ENCODE results near the gene COMT.

COMT gene

DNA sequence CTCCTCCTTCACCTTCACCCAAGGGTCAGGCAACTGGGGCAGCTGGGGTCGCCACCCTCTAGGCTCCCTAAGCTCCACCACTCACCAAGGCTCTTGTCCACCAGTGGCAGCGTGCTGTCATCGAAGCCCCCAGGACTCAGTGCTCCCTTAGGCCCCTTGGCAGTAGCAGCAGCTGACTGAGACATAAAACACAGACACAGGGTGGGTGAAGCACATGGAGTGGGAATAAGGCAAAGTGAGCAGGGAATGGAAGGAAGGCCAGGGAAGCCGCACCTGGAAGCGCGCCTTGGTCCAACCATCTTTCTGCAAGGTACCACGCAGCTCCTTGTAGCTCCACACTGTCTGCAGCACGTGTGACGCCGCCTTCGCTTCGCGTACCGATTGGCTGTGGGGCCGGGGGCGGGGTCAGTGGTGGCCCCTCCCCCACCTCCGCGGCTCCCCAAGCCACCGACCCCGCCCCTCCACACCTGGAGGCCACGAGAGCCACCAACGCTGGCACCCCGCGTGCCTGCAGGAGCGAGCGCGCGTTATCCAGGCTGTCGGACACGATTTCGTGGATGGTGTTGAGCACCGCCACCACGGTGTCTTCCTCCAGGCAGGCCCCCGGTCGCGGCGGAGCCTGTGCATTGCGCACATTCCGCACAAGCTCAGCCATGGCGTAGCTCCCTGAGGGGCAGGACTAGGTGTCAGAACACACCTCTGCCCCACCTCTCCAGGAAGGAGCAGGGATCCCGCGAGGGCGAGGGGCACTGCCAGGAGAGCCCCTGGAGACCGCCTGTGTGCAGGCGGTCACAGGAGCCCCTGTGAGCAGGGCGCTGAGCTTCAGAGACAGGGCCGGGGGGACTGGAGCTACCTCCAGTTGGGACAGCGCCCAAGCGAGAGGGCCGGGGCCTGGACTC is 31.3 kb downstream of the COMT start:
- no peak overlapping the region for H3K18ac ChIP-seq (ENCODE audit: low read length)
- no CpG with 5 or more reads among the region's 50 CpGs for WGBS (ENCODE audit: extremely low coverage, insufficient coverage, low lambda C conversion rate)
- H3K36me3 ChIP-seq (ENCODE audit: control insufficient read depth, insufficient read depth, low read length): no peaks in the 10 kb centered on the region
- no peak overlapping the region for H2BK15ac ChIP-seq (replicated peaks; ENCODE audit: low read depth)
- H2AK5ac ChIP-seq (ENCODE audit: low read length): no peak overlapping the region
- no peak overlapping the region for H3K27ac ChIP-seq (ENCODE audit: low read depth, low read length)
- H3K4me1 ChIP-seq (ENCODE audit: control insufficient read depth, low read depth, low read length): peaks cover 8% of the 10 kb centered on the region
- H3K79me1 ChIP-seq (ENCODE audit: low read length): no peaks in the 10 kb centered on the region
- no peak overlapping the region for H3K23ac ChIP-seq (ENCODE audit: low read length)
- H4K5ac ChIP-seq (ENCODE audit: low read length): no peak overlapping the region
- no peaks in the 10 kb centered on the region for H3K79me2 ChIP-seq (ENCODE audit: control insufficient read depth, insufficient read depth, low read length)
- no peak overlapping the region for H2BK5ac ChIP-seq (ENCODE audit: low read length)
- H3K4me3 ChIP-seq (ENCODE audit: low read length): no peak overlapping the region
- no peaks in the 10 kb centered on the region for H3K27me3 ChIP-seq (ENCODE audit: insufficient read depth, low read length, poor library complexity)
- no peak overlapping the region for H3K4me2 ChIP-seq (ENCODE audit: low read length)
- no peak overlapping the region for H2BK120ac ChIP-seq (ENCODE audit: low read depth, low read length)
- no peak overlapping the region for H3K4ac ChIP-seq (ENCODE audit: low read depth, low read length)
- no peak overlapping the region for H3K9ac ChIP-seq (ENCODE audit: low read length)
- no peak overlapping the region for H4K8ac ChIP-seq (ENCODE audit: low read depth, low read length)
- H3K56ac ChIP-seq (ENCODE audit: low read length): no peak overlapping the region
- DNase-seq: no peak

DNA sequence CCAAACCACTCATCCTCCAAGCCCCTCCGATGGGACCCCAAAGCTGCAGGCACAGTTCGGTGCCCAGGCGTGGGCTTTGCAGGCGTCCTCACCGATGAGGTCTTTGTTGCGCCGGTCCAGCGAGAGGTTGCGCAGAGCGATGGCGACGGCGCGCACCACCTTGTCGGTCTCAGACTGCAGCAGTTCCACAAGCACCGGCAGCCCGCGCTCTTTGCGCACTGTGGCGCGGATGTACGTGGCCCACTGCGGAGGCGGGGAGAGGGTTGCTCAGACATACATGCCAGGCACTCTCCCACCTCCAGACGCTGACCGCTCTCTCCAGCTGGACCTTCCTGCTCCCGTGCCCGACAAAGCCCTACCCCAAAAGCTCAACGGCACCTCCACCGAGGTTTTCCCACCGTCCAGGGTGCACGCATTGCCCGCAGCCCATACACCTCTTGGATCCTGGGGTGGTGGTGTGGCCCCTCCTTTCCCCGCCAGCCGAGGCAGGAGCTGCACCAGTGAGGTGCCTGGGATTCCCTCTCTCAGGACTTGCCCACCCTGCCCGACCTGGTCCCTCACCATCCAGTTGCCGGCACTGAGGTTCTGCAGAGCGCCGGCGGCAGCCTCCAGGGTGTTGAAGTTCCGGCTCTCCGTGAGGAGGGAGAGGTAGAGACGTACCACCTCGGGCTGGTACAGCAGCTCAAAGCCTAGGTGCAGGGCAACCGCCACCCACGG is 32.1 kb downstream of the COMT start:
- no peak overlapping the region for H4K8ac ChIP-seq (ENCODE audit: low read depth, low read length)
- no peak overlapping the region for H3K9ac ChIP-seq (ENCODE audit: low read length)
- no peak overlapping the region for H2BK15ac ChIP-seq (replicated peaks; ENCODE audit: low read depth)
- no peak overlapping the region for H3K4ac ChIP-seq (ENCODE audit: low read depth, low read length)
- H3K4me2 ChIP-seq (ENCODE audit: low read length): no peak overlapping the region
- H4K5ac ChIP-seq (ENCODE audit: low read length): no peak overlapping the region
- no peaks in the 10 kb centered on the region for H3K79me1 ChIP-seq (ENCODE audit: low read length)
- H3K23ac ChIP-seq (ENCODE audit: low read length): no peak overlapping the region
- H3K36me3 ChIP-seq (ENCODE audit: control insufficient read depth, insufficient read depth, low read length): peaks cover under 1% of the 10 kb centered on the region
- no peak overlapping the region for H2BK120ac ChIP-seq (ENCODE audit: low read depth, low read length)
- no peak for DNase-seq
- peaks cover 8% of the 10 kb centered on the region for H3K4me1 ChIP-seq (ENCODE audit: control insufficient read depth, low read depth, low read length)
- H2BK5ac ChIP-seq (ENCODE audit: low read length): no peak overlapping the region
- WGBS (ENCODE audit: extremely low coverage, insufficient coverage, low lambda C conversion rate): no CpG with 5 or more reads among the region's 46 CpGs
- H2AK5ac ChIP-seq (ENCODE audit: low read length): no peak overlapping the region
- H3K56ac ChIP-seq (ENCODE audit: low read length): no peak overlapping the region
- H3K18ac ChIP-seq (ENCODE audit: low read length): no peak overlapping the region
- no peak overlapping the region for H3K27ac ChIP-seq (ENCODE audit: low read depth, low read length)
- no peaks in the 10 kb centered on the region for H3K27me3 ChIP-seq (ENCODE audit: insufficient read depth, low read length, poor library complexity)
- no peak overlapping the region for H3K4me3 ChIP-seq (ENCODE audit: low read length)
- no peaks in the 10 kb centered on the region for H3K79me2 ChIP-seq (ENCODE audit: control insufficient read depth, insufficient read depth, low read length)

DNA sequence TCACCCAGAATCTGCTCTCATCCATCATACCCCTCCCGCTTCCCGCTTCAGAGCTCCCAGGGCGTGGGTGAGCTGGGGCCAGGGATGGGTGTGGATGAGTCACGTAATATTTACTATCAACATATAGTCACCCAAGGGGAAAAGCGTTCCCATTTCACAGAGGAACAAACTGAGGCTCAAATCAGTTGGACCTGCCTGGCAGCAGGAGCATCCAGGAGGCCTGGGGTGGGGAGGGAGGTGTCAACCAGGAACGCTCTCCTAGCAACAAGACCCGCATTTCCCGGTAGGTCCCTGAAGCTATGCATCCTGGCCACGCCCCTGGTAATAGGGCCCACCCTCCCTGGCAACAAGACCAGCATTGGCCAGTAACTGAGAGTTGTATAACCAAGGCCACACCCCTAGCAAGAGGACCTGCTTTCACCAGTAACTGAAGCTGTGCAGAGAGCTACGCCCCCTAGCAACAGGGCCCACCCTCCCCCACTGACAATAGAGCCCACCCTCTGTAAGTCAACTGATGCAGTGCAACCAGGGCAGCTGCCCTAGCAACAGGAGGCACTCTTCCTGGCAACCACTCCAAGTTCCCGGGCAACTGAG is 32.8 kb downstream of the COMT start:
- Histone ChIP-seq H4K8ac (ENCODE audit: low read depth, low read length) (no peak overlapping the region), H3K27me3 (ENCODE audit: insufficient read depth, low read length, poor library complexity) (no peaks in the 10 kb centered on the region), H3K18ac (ENCODE audit: low read length) (no peak overlapping the region), H3K79me1 (ENCODE audit: low read length) (no peaks in the 10 kb centered on the region), H3K36me3 (ENCODE audit: control insufficient read depth, insufficient read depth, low read length) (peaks cover 3% of the 10 kb centered on the region), H3K79me2 (ENCODE audit: control insufficient read depth, insufficient read depth, low read length) (no peaks in the 10 kb centered on the region), H2AK5ac (ENCODE audit: low read length) (no peak overlapping the region), H2BK5ac (ENCODE audit: low read length) (no peak overlapping the region), H3K27ac (ENCODE audit: low read depth, low read length) (peak overlapping the region; percentile 10), H4K5ac (ENCODE audit: low read length) (no peak overlapping the region), H3K4me3 (ENCODE audit: low read length) (no peak overlapping the region), H3K9ac (ENCODE audit: low read length) (no peak overlapping the region), H3K56ac (ENCODE audit: low read length) (no peak overlapping the region), H3K4ac (ENCODE audit: low read depth, low read length) (no peak overlapping the region), H2BK15ac (replicated peaks; ENCODE audit: low read depth) (no peak overlapping the region), H2BK120ac (ENCODE audit: low read depth, low read length) (no peak overlapping the region), H3K4me1 (ENCODE audit: control insufficient read depth, low read depth, low read length) (peaks cover 8% of the 10 kb centered on the region), H3K23ac (ENCODE audit: low read length) (no peak overlapping the region), H3K4me2 (ENCODE audit: low read length) (no peak overlapping the region)
- WGBS (ENCODE audit: extremely low coverage, insufficient coverage, low lambda C conversion rate): no CpG with 5 or more reads among the region's 11 CpGs
- DNase-seq: peak; percentile 99

DNA sequence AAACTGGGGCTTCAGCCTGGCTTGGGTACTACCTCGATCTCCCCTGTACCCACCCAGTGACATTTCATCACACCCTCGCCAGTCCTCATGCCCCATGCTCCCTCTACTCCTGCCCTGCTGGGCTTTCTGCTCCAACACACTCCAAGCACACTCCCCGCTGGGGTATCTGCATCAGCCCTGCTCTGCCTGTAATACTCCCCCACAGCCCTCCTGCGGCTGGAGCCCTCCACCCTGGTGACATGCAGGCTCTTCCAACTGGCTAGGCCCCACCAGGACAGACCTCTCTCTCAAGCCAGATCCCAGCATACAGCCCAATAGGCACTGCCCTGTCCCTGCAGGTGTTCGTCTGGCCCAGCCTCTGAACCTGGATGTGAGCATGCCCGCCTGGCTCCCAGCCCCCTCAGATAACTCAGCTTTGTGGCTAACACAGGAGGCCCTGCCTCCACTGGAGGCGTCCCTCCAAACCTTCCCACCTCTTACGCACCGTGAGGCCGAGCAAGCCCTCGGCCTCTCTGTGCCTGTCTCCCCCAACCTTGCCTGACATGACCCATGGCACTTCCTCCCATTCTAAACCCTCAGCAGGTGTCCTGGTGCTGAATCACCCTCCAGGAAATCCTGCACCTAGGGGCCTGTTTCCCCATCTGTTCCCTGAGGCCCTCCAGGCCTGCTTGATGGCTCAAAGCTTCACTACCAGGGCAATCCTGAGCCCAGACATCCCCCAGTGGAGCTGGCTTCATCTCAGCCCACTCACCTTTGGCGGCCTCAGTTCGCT is 33.5 kb downstream of the COMT start:
- no peak overlapping the region for H3K18ac ChIP-seq (ENCODE audit: low read length)
- no peaks in the 10 kb centered on the region for H3K79me1 ChIP-seq (ENCODE audit: low read length)
- peaks cover 8% of the 10 kb centered on the region for H3K4me1 ChIP-seq (ENCODE audit: control insufficient read depth, low read depth, low read length)
- H3K9ac ChIP-seq (ENCODE audit: low read length): no peak overlapping the region
- H4K5ac ChIP-seq (ENCODE audit: low read length): no peak overlapping the region
- peaks cover 4% of the 10 kb centered on the region for H3K36me3 ChIP-seq (ENCODE audit: control insufficient read depth, insufficient read depth, low read length)
- no peaks in the 10 kb centered on the region for H3K79me2 ChIP-seq (ENCODE audit: control insufficient read depth, insufficient read depth, low read length)
- H3K4me2 ChIP-seq (ENCODE audit: low read length): no peak overlapping the region
- peak overlapping the region; percentile 10 for H3K27ac ChIP-seq (ENCODE audit: low read depth, low read length)
- no peak overlapping the region for H2BK120ac ChIP-seq (ENCODE audit: low read depth, low read length)
- H2AK5ac ChIP-seq (ENCODE audit: low read length): no peak overlapping the region
- no peak overlapping the region for H2BK5ac ChIP-seq (ENCODE audit: low read length)
- WGBS (ENCODE audit: extremely low coverage, insufficient coverage, low lambda C conversion rate): no CpG with 5 or more reads among the region's 13 CpGs
- peak; percentile 41 for DNase-seq
- peak overlapping the region; percentile 44 for H3K56ac ChIP-seq (ENCODE audit: low read length)
- no peaks in the 10 kb centered on the region for H3K27me3 ChIP-seq (ENCODE audit: insufficient read depth, low read length, poor library complexity)
- no peak overlapping the region for H3K23ac ChIP-seq (ENCODE audit: low read length)
- no peak overlapping the region for H3K4me3 ChIP-seq (ENCODE audit: low read length)
- no peak overlapping the region for H2BK15ac ChIP-seq (replicated peaks; ENCODE audit: low read depth)
- no peak overlapping the region for H3K4ac ChIP-seq (ENCODE audit: low read depth, low read length)
- no peak overlapping the region for H4K8ac ChIP-seq (ENCODE audit: low read depth, low read length)

DNA sequence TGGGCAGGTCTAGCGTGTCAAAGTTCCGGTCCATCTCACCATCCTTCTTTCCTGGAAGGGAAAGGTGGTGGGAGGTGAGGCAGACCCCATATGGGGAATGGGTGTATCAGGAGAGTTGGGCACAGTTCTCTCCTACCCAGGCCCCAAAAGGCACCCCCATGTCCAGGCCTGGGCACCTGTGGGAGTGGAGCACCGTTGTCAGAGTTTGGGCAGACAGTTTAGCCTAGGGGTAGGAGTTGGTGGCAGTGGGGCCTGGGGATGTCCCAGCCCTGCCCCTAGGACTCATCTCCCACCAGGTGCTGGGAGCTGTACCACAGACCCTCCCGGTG is 34.1 kb downstream of the COMT start:
- Histone ChIP-seq H3K4me3 (ENCODE audit: low read length) (no peak overlapping the region), H3K79me1 (ENCODE audit: low read length) (no peaks in the 10 kb centered on the region), H3K4me1 (ENCODE audit: control insufficient read depth, low read depth, low read length) (peaks cover 8% of the 10 kb centered on the region), H2AK5ac (ENCODE audit: low read length) (no peak overlapping the region), H3K27me3 (ENCODE audit: insufficient read depth, low read length, poor library complexity) (no peaks in the 10 kb centered on the region), H2BK5ac (ENCODE audit: low read length) (no peak overlapping the region), H4K5ac (ENCODE audit: low read length) (no peak overlapping the region), H3K4me2 (ENCODE audit: low read length) (no peak overlapping the region), H3K4ac (ENCODE audit: low read depth, low read length) (no peak overlapping the region), H4K8ac (ENCODE audit: low read depth, low read length) (no peak overlapping the region), H3K27ac (ENCODE audit: low read depth, low read length) (no peak overlapping the region), H3K9ac (ENCODE audit: low read length) (no peak overlapping the region), H2BK15ac (replicated peaks; ENCODE audit: low read depth) (no peak overlapping the region), H2BK120ac (ENCODE audit: low read depth, low read length) (no peak overlapping the region), H3K56ac (ENCODE audit: low read length) (peak overlapping the region; percentile 44), H3K23ac (ENCODE audit: low read length) (no peak overlapping the region), H3K36me3 (ENCODE audit: control insufficient read depth, insufficient read depth, low read length) (peaks cover 4% of the 10 kb centered on the region), H3K79me2 (ENCODE audit: control insufficient read depth, insufficient read depth, low read length) (no peaks in the 10 kb centered on the region), H3K18ac (ENCODE audit: low read length) (no peak overlapping the region)
- WGBS (ENCODE audit: extremely low coverage, insufficient coverage, low lambda C conversion rate): no CpG with 5 or more reads among the region's 4 CpGs
- DNase-seq: no peak
